ENCODE measurements around the gene GNB1L.

- TF ChIP-seq, protein P1, sequence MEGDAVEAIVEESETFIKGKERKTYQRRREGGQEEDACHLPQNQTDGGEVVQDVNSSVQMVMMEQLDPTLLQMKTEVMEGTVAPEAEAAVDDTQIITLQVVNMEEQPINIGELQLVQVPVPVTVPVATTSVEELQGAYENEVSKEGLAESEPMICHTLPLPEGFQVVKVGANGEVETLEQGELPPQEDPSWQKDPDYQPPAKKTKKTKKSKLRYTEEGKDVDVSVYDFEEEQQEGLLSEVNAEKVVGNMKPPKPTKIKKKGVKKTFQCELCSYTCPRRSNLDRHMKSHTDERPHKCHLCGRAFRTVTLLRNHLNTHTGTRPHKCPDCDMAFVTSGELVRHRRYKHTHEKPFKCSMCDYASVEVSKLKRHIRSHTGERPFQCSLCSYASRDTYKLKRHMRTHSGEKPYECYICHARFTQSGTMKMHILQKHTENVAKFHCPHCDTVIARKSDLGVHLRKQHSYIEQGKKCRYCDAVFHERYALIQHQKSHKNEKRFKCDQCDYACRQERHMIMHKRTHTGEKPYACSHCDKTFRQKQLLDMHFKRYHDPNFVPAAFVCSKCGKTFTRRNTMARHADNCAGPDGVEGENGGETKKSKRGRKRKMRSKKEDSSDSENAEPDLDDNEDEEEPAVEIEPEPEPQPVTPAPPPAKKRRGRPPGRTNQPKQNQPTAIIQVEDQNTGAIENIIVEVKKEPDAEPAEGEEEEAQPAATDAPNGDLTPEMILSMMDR (IDR thresholded peaks at IDR 0.05; ENCODE audit: low read depth, low read length), result no peak
- no peak for TF ChIP-seq EZH2phosphoT487 (IDR thresholded peaks at IDR 0.05; ENCODE audit: low read depth)
Observed at GRCh38 chr22:19766240-19766510, 88.5 kb downstream of the GNB1L start.
